Fibroblast of mammary gland (primary cell): ENCODE measurements around the gene TAT.
A peak's percentile ranks its signal among the peaks of the same experiment; 100 is the strongest.
"Not testable (repeated sequence)": the region's sequence is repeated elsewhere in the genome, so short reads cannot be mapped to it uniquely, and the experiment has no call there.

Experiments used
- DNase-seq: peaks from one replicate; pipeline ENCODE4 v3.0.0-alpha.2; 2010; ENCODE audit warnings: low read depth
- H3K4me3 ChIP-seq: 2 replicates; pipeline ENCODE4 v1.5.1; 2011; ENCODE audit warnings: low read depth, mild to moderate bottlenecking, low read length, moderate library complexity; ENCODE audit not compliant: control insufficient read depth
- CTCF ChIP-seq: conservative IDR thresholded peaks from 2 replicates; pipeline ENCODE4 v1.5.1; 2011; ENCODE audit warnings: low read depth, low read length, inconsistent platforms; ENCODE audit not compliant: control insufficient read depth, insufficient read depth

TAT gene

DNA sequence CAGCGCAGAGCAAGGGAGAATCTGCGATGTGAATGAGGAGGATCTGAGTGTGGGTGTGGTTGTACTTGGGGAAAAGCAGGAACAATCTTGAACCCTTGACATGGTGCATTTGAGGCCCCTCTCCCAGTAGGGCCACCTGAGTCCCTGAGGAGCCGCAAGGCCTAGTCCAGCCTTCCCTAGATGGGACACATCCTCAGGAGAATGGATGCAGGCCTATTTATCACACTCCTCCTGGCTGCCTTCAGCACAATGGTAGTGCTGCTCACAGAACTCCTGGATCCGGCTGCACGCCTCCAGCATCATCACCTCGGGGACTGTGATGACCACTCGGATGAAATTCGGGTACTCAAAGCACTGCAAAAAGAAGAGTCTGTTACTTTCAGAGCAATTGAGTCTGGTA is 9.0 kb downstream of the TAT start:
- H3K4me3 ChIP-seq, result no peak overlapping the region
- no peak for DNase-seq

GRCh38 chr16:71565812-71566700 is 10.8 kb downstream of the TAT start:
- no peak for DNase-seq
- H3K4me3 ChIP-seq, result no peak overlapping the region
- TF ChIP-seq CTCF, result no peak

More for the DNA sequence above, 9.0 kb downstream of the TAT start:
- no peak for TF ChIP-seq CTCF

DNA sequence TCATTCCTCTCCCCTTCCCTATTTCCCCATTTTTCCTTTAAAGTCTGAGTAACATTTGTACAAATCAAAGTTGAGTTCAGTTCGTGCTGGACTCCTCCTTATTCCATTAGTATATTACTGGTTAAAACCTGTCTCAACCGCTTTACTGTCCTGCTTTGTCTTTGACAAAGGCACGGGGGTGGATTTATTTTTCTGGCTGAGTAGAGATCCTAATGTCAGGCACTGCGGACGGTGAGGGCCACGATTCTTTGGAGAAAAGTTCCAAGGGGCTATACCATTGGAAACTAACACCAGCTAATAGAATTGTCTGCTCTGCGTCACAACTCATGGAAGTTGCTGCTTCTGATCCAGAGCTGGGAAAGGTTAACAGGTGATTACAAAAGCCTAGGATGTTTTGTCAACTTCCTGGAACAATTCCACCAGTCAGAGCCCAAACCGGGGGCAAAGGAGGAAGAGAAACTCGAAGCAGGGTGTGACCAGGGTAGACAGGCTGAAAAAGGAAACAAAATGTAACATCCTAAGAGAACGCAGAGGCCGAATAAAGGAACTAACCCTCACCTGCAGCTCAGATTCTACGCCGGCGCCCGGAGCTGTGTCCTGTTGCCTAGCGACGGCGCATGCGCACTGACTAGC is 12.4 kb downstream of the TAT start:
- peak overlapping the region; percentile 71 for H3K4me3 ChIP-seq
- TF ChIP-seq CTCF, result no peak
- no peak for DNase-seq

GRCh38 chr16:71562552-71562951 is 14.3 kb downstream of the TAT start:
- no peak for TF ChIP-seq CTCF
- no peak overlapping the region for H3K4me3 ChIP-seq
- DNase-seq, result no peak

- not testable (repeated sequence) for DNase-seq, H3K4me3 ChIP-seq
Observed at GRCh38 chr16:71561886-71562285, 15.0 kb downstream of the TAT start.

DNA sequence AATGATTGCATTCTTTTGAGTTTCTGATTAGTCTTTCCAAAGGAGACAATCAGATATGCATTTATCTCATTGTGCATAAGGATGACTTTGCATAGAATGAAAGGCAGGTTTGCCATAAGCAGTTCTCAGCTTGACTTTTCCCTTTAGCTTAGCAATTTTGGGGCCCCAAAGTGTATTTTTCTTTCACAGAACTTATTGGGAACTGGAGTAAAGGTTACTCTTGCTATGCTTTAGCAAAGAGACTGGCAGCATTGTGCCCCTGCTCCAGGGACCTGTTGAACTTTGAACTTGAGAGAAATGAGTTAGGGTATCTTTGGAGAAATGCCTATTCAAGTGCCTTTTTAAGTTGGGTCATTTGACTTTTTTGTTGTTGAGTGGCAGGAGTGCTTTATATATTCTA is 17.0 kb downstream of the TAT start:
- no peak overlapping the region for H3K4me3 ChIP-seq
- DNase-seq, result no peak
- TF ChIP-seq CTCF, result no peak

DNA sequence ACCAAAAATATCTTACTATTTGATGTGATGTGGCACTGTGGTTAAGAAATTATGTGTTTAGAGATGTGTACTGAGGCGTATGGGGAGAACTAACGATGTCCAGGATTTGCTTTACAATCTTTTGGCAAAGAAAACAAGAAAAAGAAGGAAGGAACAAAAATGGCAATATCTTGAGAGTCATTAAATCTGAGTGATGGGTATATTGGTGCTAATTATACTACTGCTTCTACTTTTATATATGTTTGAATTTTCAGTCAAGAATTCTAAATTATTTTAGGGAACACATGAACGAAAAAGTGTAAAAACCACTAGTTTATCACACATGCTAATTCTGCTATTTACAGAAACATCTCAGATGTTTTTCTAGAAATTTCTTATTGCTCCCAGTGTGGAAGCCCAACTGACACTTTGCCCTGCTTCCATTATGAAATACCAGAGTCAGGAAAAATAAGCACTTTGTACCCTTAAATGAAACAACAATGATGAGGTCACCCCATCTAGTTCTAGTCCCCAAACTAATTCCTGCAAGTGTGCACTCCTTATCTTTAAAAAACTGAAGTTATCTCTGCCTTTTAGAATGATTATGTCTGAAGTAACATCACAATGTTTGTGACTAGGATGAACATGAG is 18.8 kb downstream of the TAT start:
- H3K4me3 ChIP-seq, result no peak overlapping the region
- TF ChIP-seq CTCF, result no peak
- no peak for DNase-seq
